ENCODE measurements around the gene TSPAN9. TPM values are rescaled to one million over a fixed set of nuclear protein-coding genes. Genes with fewer than 3 reads are reported as not detected.

Gene TSPAN9
- total and polyA plus RNA-seq, 4 experiments from 2014 or later: 0.67 to 0.84 TPM; not detected in 2

- Mint-ChIP-seq H3K27me3 (peaks cover 3 to 8% of the 10 kb centered on the region in 2 donors), H3K4me1 (no peaks in the 10 kb centered on the region), H3K36me3 (no peaks in the 10 kb centered on the region), H3K27ac (no peak overlapping the region), H3K9me3 (no peaks in the 10 kb centered on the region), H3K4me3 (no peak overlapping the region)
- CTCF ChIA-PET (ENCODE audit: partially characterized antibody): no interaction called here
- H3K4me3 ChIP-seq (ENCODE audit: low read length in 2 of 2): no peak overlapping the region
- no peaks in the 10 kb centered on the region for H3K27me3 ChIP-seq (ENCODE audit: insufficient read depth, low read length)
- H3K27ac ChIP-seq (ENCODE audit: low read depth, low read length): no peak overlapping the region
- no peaks in the 10 kb centered on the region for H3K9me3 ChIP-seq (ENCODE audit: control insufficient read depth in 1 of 2, low read length in 2 of 2)
- no peak for DNase-seq
- no peaks in the 10 kb centered on the region for H3K36me3 ChIP-seq (ENCODE audit: insufficient read depth, low read length)
- intact Hi-C loops (cut with micrococcal nuclease): no loop called here
- no peaks in the 10 kb centered on the region for H3K4me1 ChIP-seq (ENCODE audit: insufficient read depth, low read length)
- POLR2A ChIA-PET (ENCODE audit: partially characterized antibody): no interaction called here
These were observed 249.1 kb downstream of the TSPAN9 start for GRCh38 chr12:3326156-3326849.

GRCh38 chr12:3326850-3327780, 249.9 kb downstream of the TSPAN9 start:
- ChIA-PET POLR2A (ENCODE audit: partially characterized antibody) (no interaction called here), CTCF (ENCODE audit: partially characterized antibody) (no interaction called here)
- Histone ChIP-seq H3K4me3 (ENCODE audit: low read length in 2 of 2) (no peak overlapping the region), H3K9me3 (ENCODE audit: control insufficient read depth in 1 of 2, low read length in 2 of 2) (no peaks in the 10 kb centered on the region), H3K36me3 (ENCODE audit: insufficient read depth, low read length) (no peaks in the 10 kb centered on the region), H3K27me3 (ENCODE audit: insufficient read depth, low read length) (no peaks in the 10 kb centered on the region), H3K27ac (ENCODE audit: low read depth, low read length) (no peak overlapping the region), H3K4me1 (ENCODE audit: insufficient read depth, low read length) (no peaks in the 10 kb centered on the region)
- Mint-ChIP-seq H3K4me3 (no peak overlapping the region), H3K9me3 (no peaks in the 10 kb centered on the region), H3K27ac (no peak overlapping the region), H3K36me3 (no peaks in the 10 kb centered on the region), H3K4me1 (no peaks in the 10 kb centered on the region), H3K27me3 (peaks cover 2 to 8% of the 10 kb centered on the region in 2 donors)
- intact Hi-C loops (cut with micrococcal nuclease): no loop called here
- no peak for DNase-seq

- Histone ChIP-seq H3K27ac (ENCODE audit: low read depth, low read length) (no peak overlapping the region), H3K4me1 (ENCODE audit: insufficient read depth, low read length) (no peaks in the 10 kb centered on the region), H3K4me3 (ENCODE audit: low read length in 2 of 2) (no peak overlapping the region), H3K27me3 (ENCODE audit: insufficient read depth, low read length) (no peaks in the 10 kb centered on the region), H3K36me3 (ENCODE audit: insufficient read depth, low read length) (no peaks in the 10 kb centered on the region), H3K9me3 (ENCODE audit: control insufficient read depth in 1 of 2, low read length in 2 of 2) (no peaks in the 10 kb centered on the region)
- Mint-ChIP-seq H3K9me3 (no peaks in the 10 kb centered on the region), H3K4me3 (no peak overlapping the region), H3K27me3 (peaks cover 3 to 8% of the 10 kb centered on the region in 2 donors), H3K4me1 (no peaks in the 10 kb centered on the region), H3K36me3 (no peaks in the 10 kb centered on the region), H3K27ac (no peak overlapping the region)
- CTCF ChIA-PET (ENCODE audit: partially characterized antibody): no interaction called here
- POLR2A ChIA-PET (ENCODE audit: partially characterized antibody): no interaction called here
- no peak for DNase-seq
- intact Hi-C loops (cut with micrococcal nuclease): no loop called here
These were observed 250.9 kb downstream of the TSPAN9 start for GRCh38 chr12:3328081-3328480.

- H3K36me3 ChIP-seq (ENCODE audit: insufficient read depth, low read length): no peaks in the 10 kb centered on the region
- no peak for DNase-seq
- intact Hi-C loops (cut with micrococcal nuclease): no loop called here
- H3K9me3 ChIP-seq (ENCODE audit: control insufficient read depth in 1 of 2, low read length in 2 of 2): no peaks in the 10 kb centered on the region
- no peak overlapping the region for H3K4me3 Mint-ChIP-seq
- no peak overlapping the region for H3K27ac Mint-ChIP-seq
- no peaks in the 10 kb centered on the region for H3K27me3 ChIP-seq (ENCODE audit: insufficient read depth, low read length)
- CTCF ChIA-PET (ENCODE audit: partially characterized antibody): interaction anchor here (1.8 kb wide), 1 partner anchor 29 kb away, joined by 7 read pairs; no protein-coding TSS in a partner anchor
- H3K9me3 Mint-ChIP-seq: no peaks in the 10 kb centered on the region
- H3K4me1 Mint-ChIP-seq: no peaks in the 10 kb centered on the region
- H3K4me1 ChIP-seq (ENCODE audit: insufficient read depth, low read length): no peaks in the 10 kb centered on the region
- H3K36me3 Mint-ChIP-seq: no peaks in the 10 kb centered on the region
- no peak overlapping the region for H3K27ac ChIP-seq (ENCODE audit: low read depth, low read length)
- H3K27me3 Mint-ChIP-seq: peaks cover 3 to 10% of the 10 kb centered on the region in 2 donors
- H3K4me3 ChIP-seq (ENCODE audit: low read length in 2 of 2): no peak overlapping the region
- POLR2A ChIA-PET (ENCODE audit: partially characterized antibody): no interaction called here
These were observed 251.4 kb downstream of the TSPAN9 start for GRCh38 chr12:3328571-3328970.

GRCh38 chr12:3329361-3329760, 252.2 kb downstream of the TSPAN9 start:
- no peak overlapping the region for H3K4me3 Mint-ChIP-seq
- Histone ChIP-seq H3K27ac (ENCODE audit: low read depth, low read length) (no peak overlapping the region), H3K4me3 (ENCODE audit: low read length in 2 of 2) (no peak overlapping the region), H3K27me3 (ENCODE audit: insufficient read depth, low read length) (no peaks in the 10 kb centered on the region), H3K4me1 (ENCODE audit: insufficient read depth, low read length) (no peaks in the 10 kb centered on the region), H3K9me3 (ENCODE audit: control insufficient read depth in 1 of 2, low read length in 2 of 2) (no peaks in the 10 kb centered on the region), H3K36me3 (ENCODE audit: insufficient read depth, low read length) (no peaks in the 10 kb centered on the region)
- no peaks in the 10 kb centered on the region for H3K9me3 Mint-ChIP-seq
- no peaks in the 10 kb centered on the region for H3K36me3 Mint-ChIP-seq
- H3K27me3 Mint-ChIP-seq: peaks cover 3 to 10% of the 10 kb centered on the region in 2 donors
- no peaks in the 10 kb centered on the region for H3K4me1 Mint-ChIP-seq
- CTCF ChIA-PET (ENCODE audit: partially characterized antibody): interaction anchor here (1.8 kb wide), 1 partner anchor 29 kb away, joined by 7 read pairs; no protein-coding TSS in a partner anchor
- no peak overlapping the region for H3K27ac Mint-ChIP-seq
- POLR2A ChIA-PET (ENCODE audit: partially characterized antibody): no interaction called here
- intact Hi-C loops (cut with micrococcal nuclease): no loop called here
- no peak for DNase-seq

GRCh38 chr12:3330976-3331510, 253.9 kb downstream of the TSPAN9 start:
- no peaks in the 10 kb centered on the region for H3K9me3 ChIP-seq (ENCODE audit: control insufficient read depth in 1 of 2, low read length in 2 of 2)
- H3K9me3 Mint-ChIP-seq: no peaks in the 10 kb centered on the region
- H3K4me3 Mint-ChIP-seq: no peak overlapping the region
- no peaks in the 10 kb centered on the region for H3K36me3 ChIP-seq (ENCODE audit: insufficient read depth, low read length)
- H3K4me3 ChIP-seq (ENCODE audit: low read length in 2 of 2): no peak overlapping the region
- no peaks in the 10 kb centered on the region for H3K27me3 ChIP-seq (ENCODE audit: insufficient read depth, low read length)
- intact Hi-C loops (cut with micrococcal nuclease): no loop called here
- no peak overlapping the region for H3K27ac ChIP-seq (ENCODE audit: low read depth, low read length)
- DNase-seq: no peak
- H3K27me3 Mint-ChIP-seq: peaks cover 8 to 16% of the 10 kb centered on the region in 2 donors
- no peaks in the 10 kb centered on the region for H3K4me1 ChIP-seq (ENCODE audit: insufficient read depth, low read length)
- CTCF ChIA-PET (ENCODE audit: partially characterized antibody): interaction anchor here (0.7 to 1.0 kb wide), 2 partner anchors 30 to 77 kb away, joined by 3 read pairs; no protein-coding TSS in a partner anchor
- H3K27ac Mint-ChIP-seq: no peak overlapping the region
- H3K4me1 Mint-ChIP-seq: no peaks in the 10 kb centered on the region
- POLR2A ChIA-PET (ENCODE audit: partially characterized antibody): no interaction called here
- no peaks in the 10 kb centered on the region for H3K36me3 Mint-ChIP-seq

GRCh38 chr12:3332188-3332587, 255.0 kb downstream of the TSPAN9 start:
- Histone ChIP-seq H3K27me3 (ENCODE audit: insufficient read depth, low read length) (no peaks in the 10 kb centered on the region), H3K4me3 (ENCODE audit: low read length in 2 of 2) (no peak overlapping the region), H3K36me3 (ENCODE audit: insufficient read depth, low read length) (no peaks in the 10 kb centered on the region), H3K4me1 (ENCODE audit: insufficient read depth, low read length) (no peaks in the 10 kb centered on the region), H3K27ac (ENCODE audit: low read depth, low read length) (no peak overlapping the region), H3K9me3 (ENCODE audit: control insufficient read depth in 1 of 2, low read length in 2 of 2) (no peaks in the 10 kb centered on the region)
- Mint-ChIP-seq H3K27me3 (peaks cover 8 to 16% of the 10 kb centered on the region in 2 donors), H3K36me3 (no peaks in the 10 kb centered on the region), H3K4me1 (no peaks in the 10 kb centered on the region), H3K9me3 (no peaks in the 10 kb centered on the region), H3K27ac (no peak overlapping the region), H3K4me3 (no peak overlapping the region)
- no peak for DNase-seq
- intact Hi-C loops (cut with micrococcal nuclease): no loop called here
- ChIA-PET POLR2A (ENCODE audit: partially characterized antibody) (no interaction called here), CTCF (ENCODE audit: partially characterized antibody) (no interaction called here)
